ENCODE data around the gene PPP6R2.

PPP6R2 gene

DNA sequence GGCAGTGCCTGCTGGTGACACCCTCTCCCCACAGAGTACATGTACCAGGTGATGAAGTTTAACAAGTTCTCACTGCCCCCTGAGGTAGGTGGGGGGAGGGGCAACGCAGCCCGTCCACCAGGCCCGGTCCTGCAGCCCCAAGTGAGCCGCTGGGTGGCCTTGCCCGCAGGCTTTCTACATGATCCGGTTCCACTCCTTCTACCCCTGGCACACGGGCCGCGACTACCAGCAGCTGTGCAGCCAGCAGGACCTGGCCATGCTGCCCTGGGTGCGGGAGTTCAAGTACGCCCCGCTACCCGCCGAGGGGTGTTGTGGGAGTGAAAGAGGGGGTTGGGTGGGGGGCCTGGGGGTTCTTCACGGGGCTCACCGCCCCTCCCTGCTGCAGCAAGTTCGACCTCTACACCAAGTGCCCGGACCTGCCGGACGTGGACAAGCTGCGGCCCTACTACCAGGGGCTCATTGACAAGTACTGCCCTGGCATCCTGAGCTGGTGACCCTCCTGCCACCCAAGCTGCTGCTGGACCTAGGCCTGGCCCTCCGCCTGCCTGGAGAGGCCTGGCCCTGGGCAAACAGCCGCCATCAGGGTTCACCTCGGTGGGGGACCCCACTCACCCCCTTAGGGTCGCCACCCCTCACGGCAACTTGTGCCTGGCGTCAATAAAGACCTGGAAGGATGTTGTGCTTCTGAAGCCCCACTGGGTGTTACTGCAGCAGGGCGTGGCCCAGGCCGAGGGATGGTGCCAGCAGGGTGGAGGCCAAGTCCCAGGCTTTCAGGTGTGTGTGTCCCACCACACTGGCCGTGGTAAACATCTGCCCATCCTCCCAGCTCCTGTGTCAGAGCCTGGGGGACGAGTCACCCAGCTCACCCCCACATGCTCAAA, 146.5 kb downstream of the PPP6R2 start:
- DNase-seq (ENCODE audit: extremely low spot score), result no peak
- ChIA-PET POLR2A (no interaction called here), CTCF (no interaction called here)
- TF ChIP-seq, protein P1, sequence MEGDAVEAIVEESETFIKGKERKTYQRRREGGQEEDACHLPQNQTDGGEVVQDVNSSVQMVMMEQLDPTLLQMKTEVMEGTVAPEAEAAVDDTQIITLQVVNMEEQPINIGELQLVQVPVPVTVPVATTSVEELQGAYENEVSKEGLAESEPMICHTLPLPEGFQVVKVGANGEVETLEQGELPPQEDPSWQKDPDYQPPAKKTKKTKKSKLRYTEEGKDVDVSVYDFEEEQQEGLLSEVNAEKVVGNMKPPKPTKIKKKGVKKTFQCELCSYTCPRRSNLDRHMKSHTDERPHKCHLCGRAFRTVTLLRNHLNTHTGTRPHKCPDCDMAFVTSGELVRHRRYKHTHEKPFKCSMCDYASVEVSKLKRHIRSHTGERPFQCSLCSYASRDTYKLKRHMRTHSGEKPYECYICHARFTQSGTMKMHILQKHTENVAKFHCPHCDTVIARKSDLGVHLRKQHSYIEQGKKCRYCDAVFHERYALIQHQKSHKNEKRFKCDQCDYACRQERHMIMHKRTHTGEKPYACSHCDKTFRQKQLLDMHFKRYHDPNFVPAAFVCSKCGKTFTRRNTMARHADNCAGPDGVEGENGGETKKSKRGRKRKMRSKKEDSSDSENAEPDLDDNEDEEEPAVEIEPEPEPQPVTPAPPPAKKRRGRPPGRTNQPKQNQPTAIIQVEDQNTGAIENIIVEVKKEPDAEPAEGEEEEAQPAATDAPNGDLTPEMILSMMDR (IDR thresholded peaks at IDR 0.05; ENCODE audit: control extremely low read depth, extremely low read depth, low read depth, missing control alignments), result no peak

DNA sequence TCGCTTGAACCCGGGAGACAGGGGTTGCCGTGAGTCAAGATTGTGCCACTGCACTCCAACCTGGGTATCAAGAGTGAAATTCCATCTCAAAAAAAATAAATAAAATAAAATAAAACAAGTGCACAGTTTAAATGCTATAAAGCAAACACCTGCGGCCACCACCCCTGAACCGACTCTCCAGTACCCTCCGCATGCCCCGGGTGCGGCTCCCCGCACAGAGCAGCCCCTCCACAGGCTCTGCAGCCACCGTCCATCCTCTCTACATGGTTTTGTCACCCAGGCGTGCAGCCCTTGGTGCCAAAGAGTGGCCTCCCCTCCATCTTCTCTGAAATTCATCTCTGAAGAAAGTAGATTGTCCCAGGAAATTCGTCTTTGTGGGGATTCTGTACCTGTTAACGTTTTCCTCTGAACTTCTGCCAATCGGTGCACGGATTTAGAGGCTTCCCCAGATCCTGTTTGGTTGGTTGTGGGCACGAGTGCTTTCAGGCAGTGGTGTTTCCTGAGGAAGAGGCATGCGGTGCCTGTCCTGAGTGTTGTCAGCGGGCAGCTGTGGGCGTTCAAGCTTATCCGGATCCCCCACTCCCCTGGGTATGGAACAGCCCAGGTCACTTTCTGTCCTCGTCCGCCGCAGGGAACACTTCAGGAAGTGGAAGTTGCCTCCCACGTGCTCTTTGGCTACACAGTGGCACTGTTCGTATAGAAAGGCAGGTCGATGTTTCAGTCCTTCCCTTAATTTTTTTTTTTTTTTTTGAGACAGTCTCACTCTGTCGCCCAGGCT, 147.6 kb downstream of the PPP6R2 start:
- no peak for DNase-seq (ENCODE audit: extremely low spot score)
- POLR2A ChIA-PET, result no interaction called here
- CTCF ChIA-PET, result no interaction called here
- TF ChIP-seq, protein P1 (IDR thresholded peaks at IDR 0.05; ENCODE audit: control extremely low read depth, extremely low read depth, low read depth, missing control alignments), result no peak

Data from GM10248 (cell line).